ENCODE results near the gene POC1B. TPM values are rescaled to one million over a fixed set of nuclear protein-coding genes. Genes with fewer than 3 reads are reported as not detected.

Gene POC1B
- polyA plus RNA-seq, 1 donor from 2014 or later: 10.0 TPM

GRCh38 chr12:89405626-89406345 lies 120.1 kb downstream of the POC1B start:
- Histone ChIP-seq H3K4me2 (ENCODE audit: low read length) (no peak overlapping the region), H3K9me2 (ENCODE audit: insufficient read depth, low read length) (no peaks in the 10 kb centered on the region), H3K27ac (ENCODE audit: low read length) (no peak overlapping the region), H3K4me3 (ENCODE audit: low read length) (no peak overlapping the region), H3K79me2 (replicated peaks; ENCODE audit: insufficient read depth, low read length) (no peaks in the 10 kb centered on the region), H4K20me1 (ENCODE audit: insufficient read depth) (no peaks in the 10 kb centered on the region), H3K9ac (ENCODE audit: low read length) (no peak overlapping the region), H3K36me3 (ENCODE audit: insufficient read depth, low read length) (no peaks in the 10 kb centered on the region), H2AFZ (ENCODE audit: low read depth, low read length) (no peak overlapping the region), H3K27me3 (ENCODE audit: insufficient read depth, low read depth, low read length) (no peaks in the 10 kb centered on the region), H3K9me3 (ENCODE audit: low read length) (no peaks in the 10 kb centered on the region), H3F3A (ENCODE audit: insufficient read depth, low read length, poor library complexity, severe bottlenecking) (no peaks in the 10 kb centered on the region)
- no peak for TF ChIP-seq TAF1 (IDR thresholded peaks at IDR 0.05; ENCODE audit: low read depth)
- no peak for TF ChIP-seq MXI1 (conservative IDR thresholded peaks at IDR 0.05; ENCODE audit: poor library complexity, severe bottlenecking)
- no peak for TF ChIP-seq EP300 (conservative IDR thresholded peaks at IDR 0.05; ENCODE audit: poor library complexity, severe bottlenecking)
- TF ChIP-seq CTCF (IDR thresholded peaks at IDR 0.05; ENCODE audit: poor library complexity, severe bottlenecking): no peak
- no peak for TF ChIP-seq REST (IDR thresholded peaks at IDR 0.05; ENCODE audit: borderline replicate concordance)
- no peak for TF ChIP-seq SMC3 (conservative IDR thresholded peaks at IDR 0.05; ENCODE audit: poor library complexity)
- TF ChIP-seq RAD21 (conservative IDR thresholded peaks at IDR 0.05): no peak
- no peak for TF ChIP-seq POLR2AphosphoS5 (IDR thresholded peaks at IDR 0.05)
- TF ChIP-seq EZH2 (IDR thresholded peaks at IDR 0.05; ENCODE audit: borderline replicate concordance, insufficient read depth, low read length, poor library complexity, severe bottlenecking): no peak

- Histone ChIP-seq H3K9me2 (ENCODE audit: insufficient read depth, low read length) (no peaks in the 10 kb centered on the region), H3K27me3 (ENCODE audit: insufficient read depth, low read depth, low read length) (no peaks in the 10 kb centered on the region), H4K20me1 (ENCODE audit: insufficient read depth) (no peaks in the 10 kb centered on the region), H3K4me2 (ENCODE audit: low read length) (no peak overlapping the region), H2AFZ (ENCODE audit: low read depth, low read length) (no peak overlapping the region), H3K9me3 (ENCODE audit: low read length) (no peaks in the 10 kb centered on the region), H3F3A (ENCODE audit: insufficient read depth, low read length, poor library complexity, severe bottlenecking) (no peaks in the 10 kb centered on the region), H3K79me2 (replicated peaks; ENCODE audit: insufficient read depth, low read length) (no peaks in the 10 kb centered on the region), H3K4me3 (ENCODE audit: low read length) (no peak overlapping the region), H3K36me3 (ENCODE audit: insufficient read depth, low read length) (no peaks in the 10 kb centered on the region), H3K9ac (ENCODE audit: low read length) (no peak overlapping the region), H3K27ac (ENCODE audit: low read length) (no peak overlapping the region)
- TF ChIP-seq POLR2AphosphoS5 (IDR thresholded peaks at IDR 0.05) (no peak), RAD21 (conservative IDR thresholded peaks at IDR 0.05) (no peak), TAF1 (IDR thresholded peaks at IDR 0.05; ENCODE audit: low read depth) (no peak), CTCF (IDR thresholded peaks at IDR 0.05; ENCODE audit: poor library complexity, severe bottlenecking) (no peak), SMC3 (conservative IDR thresholded peaks at IDR 0.05; ENCODE audit: poor library complexity) (no peak)
These were observed 124.3 kb downstream of the POC1B start for GRCh38 chr12:89401433-89402058.

Measured in neural cell (in vitro differentiated cells).